Measurements from ENCODE around the gene SNTA1. TPM values are rescaled to one million over a fixed set of nuclear protein-coding genes. Genes with fewer than 3 reads are reported as not detected.
"Not testable (repeated sequence)": the region's sequence is repeated elsewhere in the genome, so short reads cannot be mapped to it uniquely, and the experiment has no call there.

The SNTA1 gene
- total RNA-seq, 1 experiment from 2014 or later = 14.6 TPM

GRCh38 chr20:33431797-33432381, 11.7 kb downstream of the SNTA1 start:
- no peak overlapping the region for H3K4me2 ChIP-seq (ENCODE audit: low read length)
- ChIA-PET RAD21 (ENCODE audit: low non-redundant PET in 1 of 2, low total read pairs in 2 of 2, uncharacterized antibody in 2 of 2, unreplicated experiment in 2 of 2) (no interaction called here), POLR2A (no interaction called here), CTCF (interaction anchor here (1.8 kb wide), 1 partner anchor 13 kb away, joined by 5 read pairs; no protein-coding TSS in a partner anchor)
- H3K9me3 ChIP-seq (ENCODE audit: control insufficient read depth in 1 of 2, insufficient read depth in 1 of 2, low read depth in 1 of 2, low read length in 2 of 2) = no peaks in the 10 kb centered on the region
- no peak overlapping the region for H2AFZ ChIP-seq (ENCODE audit: low read depth, low read length, poor library complexity, severe bottlenecking)
- BruUV-seq (replicated peaks) = no TSS peak
- H3K9me2 ChIP-seq (ENCODE audit: insufficient read depth) = no peaks in the 10 kb centered on the region
- no peak for DNase-seq (ENCODE audit: low read depth, low spot score)
- H3K4me3 ChIP-seq (replicated peaks in 1 of 2; ENCODE audit: low read depth in 1 of 2, low read length in 2 of 2) = no peak overlapping the region
- ATAC-seq = no peak
- H3K9ac ChIP-seq (ENCODE audit: low read length) = no peak overlapping the region
- no peaks in the 10 kb centered on the region for H3K27me3 ChIP-seq (ENCODE audit: insufficient read depth, low read length)
- intact Hi-C loops (cut with micrococcal nuclease) = no loop called here
- peaks cover 9% of the 10 kb centered on the region in 2 experiments; a peak in 3 of 4 replicates for H3K4me1 ChIP-seq (ENCODE audit: control insufficient read depth in 1 of 2, insufficient read depth in 2 of 2, low read length in 2 of 2)
- no peaks in the 10 kb centered on the region for H3K36me3 ChIP-seq (ENCODE audit: control insufficient read depth in 1 of 2, insufficient read depth in 2 of 2, low read length in 2 of 2)
- H4K20me1 ChIP-seq (ENCODE audit: insufficient read depth) = no peaks in the 10 kb centered on the region
- TF ChIP-seq TCF7L2 (IDR thresholded peaks at IDR 0.05; ENCODE audit: borderline replicate concordance, extremely low read depth, insufficient read depth, insufficient read length) (no peak), JUND (IDR thresholded peaks at IDR 0.05) (no peak), CEBPB (IDR thresholded peaks at IDR 0.05; ENCODE audit: low read depth) (no peak), EZH2 (IDR thresholded peaks at IDR 0.05) (no peak), SP1 (IDR thresholded peaks at IDR 0.05; ENCODE audit: low read depth) (no peak), SRF (IDR thresholded peaks at IDR 0.05; ENCODE audit: low read depth) (no peak), ZNF274 (IDR thresholded peaks at IDR 0.05; ENCODE audit: low read depth, low read length) (no peak)
- no peak overlapping the region for H3K27ac ChIP-seq (ENCODE audit: low read depth, low read length)
- H3K79me2 ChIP-seq (ENCODE audit: insufficient read depth, low read length) = no peaks in the 10 kb centered on the region

- H3K27ac ChIP-seq (ENCODE audit: low read depth, low read length); POLR2A ChIA-PET; H4K20me1 ChIP-seq (ENCODE audit: insufficient read depth); BruUV-seq (replicated peaks); H3K27me3 ChIP-seq (ENCODE audit: insufficient read depth, low read length); intact Hi-C loops (cut with micrococcal nuclease); H3K9me2 ChIP-seq (ENCODE audit: insufficient read depth); DNase-seq (ENCODE audit: low read depth, low spot score); H2AFZ ChIP-seq (ENCODE audit: low read depth, low read length, poor library complexity, severe bottlenecking); RAD21 ChIA-PET (ENCODE audit: low non-redundant PET in 1 of 2, low total read pairs in 2 of 2, uncharacterized antibody in 2 of 2, unreplicated experiment in 2 of 2); ATAC-seq; H3K36me3 ChIP-seq (ENCODE audit: control insufficient read depth in 1 of 2, insufficient read depth in 2 of 2, low read length in 2 of 2); H3K79me2 ChIP-seq (ENCODE audit: insufficient read depth, low read length); H3K9me3 ChIP-seq (ENCODE audit: control insufficient read depth in 1 of 2, insufficient read depth in 1 of 2, low read depth in 1 of 2, low read length in 2 of 2); H3K4me3 ChIP-seq (replicated peaks in 1 of 2; ENCODE audit: low read depth in 1 of 2, low read length in 2 of 2): not testable (repeated sequence)
- H3K4me1 ChIP-seq (ENCODE audit: control insufficient read depth in 1 of 2, insufficient read depth in 2 of 2, low read length in 2 of 2) = peaks cover 11 to 20% of the 10 kb centered on the region in 2 experiments
- CTCF ChIA-PET = interaction anchor here (1.2 kb wide), 1 partner anchor 66 kb away, joined by 3 read pairs; the partner anchor contains the start of gene CBFA2T2
- peak overlapping the region; percentile 72 for H3K4me2 ChIP-seq (ENCODE audit: low read length)
- H3K9ac ChIP-seq (ENCODE audit: low read length) = peak overlapping the region; percentile 51
These were observed 19.7 kb downstream of the SNTA1 start for GRCh38 chr20:33423875-33424274.

Measured in HCT116 (cell line).